ENCODE results near the gene MYO1E. TPM values are rescaled to one million over a fixed set of nuclear protein-coding genes. Genes with fewer than 3 reads are reported as not detected.
"Not testable (repeated sequence)": the region's sequence is repeated elsewhere in the genome, so short reads cannot be mapped to it uniquely, and the experiment has no call there.

MYO1E gene
- polyA plus RNA-seq, 1 donor: 126 TPM

DNA sequence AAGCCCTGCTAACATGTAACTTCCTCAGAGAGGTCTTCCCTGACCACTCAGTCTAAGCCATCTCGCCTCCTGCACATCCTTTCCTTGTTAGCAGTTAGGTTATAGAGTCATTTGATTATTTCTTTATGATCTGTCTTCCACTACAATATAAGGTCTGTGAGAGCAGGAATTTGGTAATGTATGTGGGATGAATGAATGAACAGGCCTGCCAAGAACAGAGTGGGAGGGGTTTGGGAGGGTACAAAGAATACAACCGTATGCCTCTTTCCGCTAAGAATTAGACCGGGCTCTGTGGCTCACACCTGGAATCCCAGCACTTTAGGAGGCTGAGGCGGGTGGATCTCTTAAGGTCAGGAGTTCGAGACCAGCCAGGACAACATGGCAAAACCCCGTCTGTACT is 32.4 kb upstream of the MYO1E start:
- no peak for DNase-seq
- Histone ChIP-seq H3K27ac (ENCODE audit: low read length) (no peak overlapping the region), H3K36me3 (ENCODE audit: control insufficient read depth, insufficient read depth, low read length) (no peaks in the 10 kb centered on the region), H3K27me3 (ENCODE audit: control insufficient read depth, insufficient read depth, low read length) (no peaks in the 10 kb centered on the region), H3K4me1 (ENCODE audit: control insufficient read depth, insufficient read depth, low read length) (peaks cover 3% of the 10 kb centered on the region), H3K4me3 (ENCODE audit: low read length) (no peak overlapping the region), H3K9me3 (ENCODE audit: control insufficient read depth, low read depth, low read length) (no peaks in the 10 kb centered on the region)
- no CpG with 5 or more reads among the region's 7 CpGs for WGBS (ENCODE audit: insufficient coverage, low lambda C conversion rate)

- no peak for DNase-seq
These were observed 29.3 kb upstream of the MYO1E start for GRCh38 chr15:59401824-59402569.

GRCh38 chr15:59401051-59401823 is 28.6 kb upstream of the MYO1E start:
- H3K9me3 ChIP-seq (ENCODE audit: control insufficient read depth, low read depth, low read length); H3K4me3 ChIP-seq (ENCODE audit: low read length); H3K36me3 ChIP-seq (ENCODE audit: control insufficient read depth, insufficient read depth, low read length); H3K4me1 ChIP-seq (ENCODE audit: control insufficient read depth, insufficient read depth, low read length); DNase-seq; H3K27me3 ChIP-seq (ENCODE audit: control insufficient read depth, insufficient read depth, low read length); H3K27ac ChIP-seq (ENCODE audit: low read length): not testable (repeated sequence)
- WGBS (ENCODE audit: insufficient coverage, low lambda C conversion rate): 90% methylated on average over 4 of the region's 10 CpGs

More at GRCh38 chr15:59401824-59402569, 29.3 kb upstream of the MYO1E start:
- no peaks in the 10 kb centered on the region for H3K4me1 ChIP-seq (ENCODE audit: control insufficient read depth, insufficient read depth, low read length)
- no peaks in the 10 kb centered on the region for H3K36me3 ChIP-seq (ENCODE audit: control insufficient read depth, insufficient read depth, low read length)
- no peak overlapping the region for H3K4me3 ChIP-seq (ENCODE audit: low read length)
- 78% methylated on average over 3 of the region's 15 CpGs for WGBS (ENCODE audit: insufficient coverage, low lambda C conversion rate)
- no peak overlapping the region for H3K27ac ChIP-seq (ENCODE audit: low read length)
- H3K27me3 ChIP-seq (ENCODE audit: control insufficient read depth, insufficient read depth, low read length): no peaks in the 10 kb centered on the region
- H3K9me3 ChIP-seq (ENCODE audit: control insufficient read depth, low read depth, low read length): no peaks in the 10 kb centered on the region

GRCh38 chr15:59400103-59400813 is 27.6 kb upstream of the MYO1E start:
- 90% methylated on average over 2 of the region's 13 CpGs for WGBS (ENCODE audit: insufficient coverage, low lambda C conversion rate)
- DNase-seq: no peak
- Histone ChIP-seq H3K4me1 (ENCODE audit: control insufficient read depth, insufficient read depth, low read length) (no peaks in the 10 kb centered on the region), H3K27ac (ENCODE audit: low read length) (no peak overlapping the region), H3K27me3 (ENCODE audit: control insufficient read depth, insufficient read depth, low read length) (no peaks in the 10 kb centered on the region), H3K4me3 (ENCODE audit: low read length) (no peak overlapping the region), H3K9me3 (ENCODE audit: control insufficient read depth, low read depth, low read length) (no peaks in the 10 kb centered on the region), H3K36me3 (ENCODE audit: control insufficient read depth, insufficient read depth, low read length) (no peaks in the 10 kb centered on the region)

DNA sequence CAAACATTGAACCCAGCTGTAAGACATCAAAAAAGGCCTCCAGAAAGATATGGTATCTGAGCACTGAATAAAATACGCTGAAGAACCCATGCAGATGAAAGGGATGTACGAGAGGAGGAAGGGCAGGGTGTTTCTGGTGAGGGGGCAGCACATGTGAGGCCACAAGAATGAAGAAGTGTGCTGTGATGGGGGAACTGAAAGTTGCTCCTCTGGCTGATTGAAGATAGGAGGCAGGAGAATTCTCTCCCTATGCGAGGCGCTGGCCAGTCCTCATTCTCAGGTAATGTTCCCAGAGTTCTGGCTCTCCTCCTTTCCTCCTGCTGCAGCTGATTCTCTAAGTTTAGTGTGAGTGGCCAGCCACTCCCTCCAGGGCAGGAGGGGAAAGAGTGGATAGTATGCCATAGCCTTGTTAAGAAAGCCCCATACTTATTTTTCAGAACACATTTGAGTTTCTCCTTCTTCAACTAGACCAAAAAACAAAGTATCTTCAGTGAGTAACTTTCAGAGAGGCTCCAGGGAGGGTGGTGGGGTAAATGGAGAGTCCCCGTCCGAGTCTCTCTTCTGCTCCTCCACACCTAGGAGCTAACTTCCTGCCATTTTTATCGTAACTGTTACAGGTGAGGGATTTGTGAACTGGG is 26.9 kb upstream of the MYO1E start:
- Histone ChIP-seq H3K27me3 (ENCODE audit: control insufficient read depth, insufficient read depth, low read length) (no peaks in the 10 kb centered on the region), H3K27ac (ENCODE audit: low read length) (no peak overlapping the region), H3K4me1 (ENCODE audit: control insufficient read depth, insufficient read depth, low read length) (no peaks in the 10 kb centered on the region), H3K4me3 (ENCODE audit: low read length) (no peak overlapping the region), H3K9me3 (ENCODE audit: control insufficient read depth, low read depth, low read length) (no peaks in the 10 kb centered on the region), H3K36me3 (ENCODE audit: control insufficient read depth, insufficient read depth, low read length) (no peaks in the 10 kb centered on the region)
- WGBS (ENCODE audit: insufficient coverage, low lambda C conversion rate): 100% methylated on average over 1 of the region's 7 CpGs
- DNase-seq: no peak

DNA sequence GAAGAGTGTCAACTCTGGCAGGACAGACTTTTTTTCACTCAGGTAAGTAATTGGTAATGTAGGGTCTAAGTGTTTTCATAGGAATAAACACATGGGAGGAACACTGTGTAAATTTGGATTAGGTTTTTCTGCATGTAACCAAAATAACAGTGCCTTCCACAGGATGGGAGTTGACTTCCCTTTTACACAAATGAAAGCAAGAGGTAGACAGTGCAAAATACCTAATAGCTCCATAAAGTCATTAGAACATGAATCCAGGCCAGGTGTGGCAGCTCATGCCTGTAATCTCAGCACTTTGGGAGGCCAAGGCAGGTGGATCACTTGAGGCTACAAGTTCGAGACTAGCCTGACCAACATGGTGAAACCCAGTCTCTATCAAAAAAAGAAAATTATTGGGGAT is 25.5 kb upstream of the MYO1E start:
- no CpG with 5 or more reads among the region's 1 CpG for WGBS (ENCODE audit: insufficient coverage, low lambda C conversion rate)
- H3K4me3 ChIP-seq (ENCODE audit: low read length): no peak overlapping the region

GRCh38 chr15:59396679-59397078 is 24.0 kb upstream of the MYO1E start:
- Histone ChIP-seq H3K4me3 (ENCODE audit: low read length) (no peak overlapping the region), H3K36me3 (ENCODE audit: control insufficient read depth, insufficient read depth, low read length) (no peaks in the 10 kb centered on the region), H3K9me3 (ENCODE audit: control insufficient read depth, low read depth, low read length) (no peaks in the 10 kb centered on the region), H3K27ac (ENCODE audit: low read length) (no peak overlapping the region), H3K4me1 (ENCODE audit: control insufficient read depth, insufficient read depth, low read length) (no peaks in the 10 kb centered on the region), H3K27me3 (ENCODE audit: control insufficient read depth, insufficient read depth, low read length) (no peaks in the 10 kb centered on the region)
- DNase-seq: no peak
- WGBS (ENCODE audit: insufficient coverage, low lambda C conversion rate): no CpG with 5 or more reads among the region's 3 CpGs

More for the DNA sequence above, 25.5 kb upstream of the MYO1E start:
- no peak for DNase-seq
- no peaks in the 10 kb centered on the region for H3K9me3 ChIP-seq (ENCODE audit: control insufficient read depth, low read depth, low read length)
- no peaks in the 10 kb centered on the region for H3K4me1 ChIP-seq (ENCODE audit: control insufficient read depth, insufficient read depth, low read length)
- H3K36me3 ChIP-seq (ENCODE audit: control insufficient read depth, insufficient read depth, low read length): no peaks in the 10 kb centered on the region
- no peaks in the 10 kb centered on the region for H3K27me3 ChIP-seq (ENCODE audit: control insufficient read depth, insufficient read depth, low read length)
- H3K27ac ChIP-seq (ENCODE audit: low read length): no peak overlapping the region

DNA sequence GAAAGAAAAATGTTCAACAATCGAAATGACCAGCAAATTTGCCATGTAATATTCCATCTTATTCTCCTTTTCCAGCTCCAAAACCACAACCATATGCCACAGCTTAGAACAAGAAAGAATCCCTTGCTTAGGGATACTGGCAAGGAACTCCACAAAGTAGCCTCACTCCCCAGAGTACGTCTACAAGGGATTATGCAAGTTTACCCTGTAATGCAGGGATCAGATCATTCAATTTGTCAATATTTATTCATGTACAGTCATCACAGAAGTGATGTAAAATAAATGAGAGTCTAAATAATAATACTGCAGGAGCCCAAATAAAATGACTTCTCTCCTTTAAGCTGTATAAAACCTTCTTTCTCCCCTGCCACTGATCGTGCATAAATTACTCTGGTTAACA is 23.5 kb upstream of the MYO1E start:
- H3K36me3 ChIP-seq (ENCODE audit: control insufficient read depth, insufficient read depth, low read length): no peaks in the 10 kb centered on the region
- H3K27ac ChIP-seq (ENCODE audit: low read length): no peak overlapping the region
- no CpG with 5 or more reads among the region's 3 CpGs for WGBS (ENCODE audit: insufficient coverage, low lambda C conversion rate)

DNA sequence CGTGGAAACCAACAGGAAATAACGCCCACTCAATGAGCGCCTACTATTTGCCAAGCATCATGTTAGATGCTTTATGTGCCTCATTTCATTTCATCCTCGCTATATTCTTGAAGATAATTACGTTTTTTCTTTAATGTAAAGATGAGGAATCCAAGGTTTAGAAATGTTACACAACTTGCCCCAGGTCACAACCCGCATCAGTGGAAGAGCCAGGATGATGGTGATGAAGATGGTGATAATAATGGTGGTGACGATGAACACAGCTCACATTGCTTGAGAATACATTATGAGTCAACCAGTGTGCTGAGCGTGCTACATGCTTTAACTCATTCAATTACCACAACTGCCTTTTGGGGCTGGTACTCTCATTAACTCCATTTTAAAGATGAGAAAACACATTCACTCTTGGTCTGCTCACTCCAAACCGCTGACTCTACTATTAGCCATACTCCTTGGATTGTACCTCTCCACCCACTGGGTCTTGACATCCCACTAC is 21.5 kb upstream of the MYO1E start:
- no peaks in the 10 kb centered on the region for H3K9me3 ChIP-seq (ENCODE audit: control insufficient read depth, low read depth, low read length)
- WGBS (ENCODE audit: insufficient coverage, low lambda C conversion rate): 100% methylated on average over 3 of the region's 9 CpGs
- no peaks in the 10 kb centered on the region for H3K4me1 ChIP-seq (ENCODE audit: control insufficient read depth, insufficient read depth, low read length)
- H3K27ac ChIP-seq (ENCODE audit: low read length): no peak overlapping the region
- no peak for DNase-seq
- no peaks in the 10 kb centered on the region for H3K27me3 ChIP-seq (ENCODE audit: control insufficient read depth, insufficient read depth, low read length)
- H3K4me3 ChIP-seq (ENCODE audit: low read length): no peak overlapping the region
- H3K36me3 ChIP-seq (ENCODE audit: control insufficient read depth, insufficient read depth, low read length): no peaks in the 10 kb centered on the region

More for the DNA sequence above, 23.5 kb upstream of the MYO1E start:
- H3K4me3 ChIP-seq (ENCODE audit: low read length): no peak overlapping the region
- no peaks in the 10 kb centered on the region for H3K4me1 ChIP-seq (ENCODE audit: control insufficient read depth, insufficient read depth, low read length)
- DNase-seq: no peak
- no peaks in the 10 kb centered on the region for H3K27me3 ChIP-seq (ENCODE audit: control insufficient read depth, insufficient read depth, low read length)
- no peaks in the 10 kb centered on the region for H3K9me3 ChIP-seq (ENCODE audit: control insufficient read depth, low read depth, low read length)

DNA sequence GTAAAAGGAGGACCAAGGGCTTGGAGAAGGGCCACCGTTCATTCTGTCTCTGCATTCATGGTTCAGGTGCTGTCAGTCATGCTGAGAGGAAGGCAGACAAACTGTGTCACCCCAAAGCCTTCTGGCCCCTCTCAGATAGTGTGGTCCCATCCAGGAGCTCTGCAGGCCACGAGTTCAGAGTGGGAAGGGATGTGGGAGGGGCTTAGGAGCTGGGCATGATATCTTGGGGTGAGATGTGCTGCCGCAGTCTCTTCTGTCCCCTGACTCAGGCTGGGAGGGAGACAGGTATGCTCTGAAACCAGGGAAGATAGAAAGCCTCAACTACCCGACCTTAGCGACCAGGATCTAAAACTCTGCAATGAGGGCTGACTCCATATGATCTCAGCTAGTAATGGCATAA is 19.6 kb upstream of the MYO1E start:
- no CpG with 5 or more reads among the region's 5 CpGs for WGBS (ENCODE audit: insufficient coverage, low lambda C conversion rate)
- no peak for DNase-seq
- H3K27me3 ChIP-seq (ENCODE audit: control insufficient read depth, insufficient read depth, low read length): no peaks in the 10 kb centered on the region
- no peaks in the 10 kb centered on the region for H3K36me3 ChIP-seq (ENCODE audit: control insufficient read depth, insufficient read depth, low read length)
- no peak overlapping the region for H3K27ac ChIP-seq (ENCODE audit: low read length)
- H3K4me3 ChIP-seq (ENCODE audit: low read length): no peak overlapping the region
- no peaks in the 10 kb centered on the region for H3K4me1 ChIP-seq (ENCODE audit: control insufficient read depth, insufficient read depth, low read length)
- no peaks in the 10 kb centered on the region for H3K9me3 ChIP-seq (ENCODE audit: control insufficient read depth, low read depth, low read length)
